ENCODE data around the gene LCOR.

DNA sequence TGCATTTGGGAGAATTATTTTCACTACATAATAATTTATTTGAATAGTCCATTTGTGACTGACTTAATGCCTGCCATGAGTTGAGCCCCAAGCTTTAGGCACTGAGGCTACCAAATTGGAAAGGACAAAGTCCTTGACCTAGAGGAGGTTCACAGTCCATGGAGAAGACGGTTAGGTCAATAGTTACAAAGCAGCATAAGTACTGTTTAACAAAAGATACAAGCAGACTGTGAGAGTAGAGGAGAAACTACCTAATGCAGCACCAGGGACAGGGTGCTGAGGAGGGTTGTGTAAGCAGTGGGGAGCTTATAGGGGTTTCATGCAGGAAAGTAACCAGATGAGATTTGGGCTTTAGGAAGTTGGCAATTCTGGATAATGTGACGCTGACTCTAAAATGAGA, 139.2 kb downstream of the LCOR start:
- TF ChIP-seq, protein P1, sequence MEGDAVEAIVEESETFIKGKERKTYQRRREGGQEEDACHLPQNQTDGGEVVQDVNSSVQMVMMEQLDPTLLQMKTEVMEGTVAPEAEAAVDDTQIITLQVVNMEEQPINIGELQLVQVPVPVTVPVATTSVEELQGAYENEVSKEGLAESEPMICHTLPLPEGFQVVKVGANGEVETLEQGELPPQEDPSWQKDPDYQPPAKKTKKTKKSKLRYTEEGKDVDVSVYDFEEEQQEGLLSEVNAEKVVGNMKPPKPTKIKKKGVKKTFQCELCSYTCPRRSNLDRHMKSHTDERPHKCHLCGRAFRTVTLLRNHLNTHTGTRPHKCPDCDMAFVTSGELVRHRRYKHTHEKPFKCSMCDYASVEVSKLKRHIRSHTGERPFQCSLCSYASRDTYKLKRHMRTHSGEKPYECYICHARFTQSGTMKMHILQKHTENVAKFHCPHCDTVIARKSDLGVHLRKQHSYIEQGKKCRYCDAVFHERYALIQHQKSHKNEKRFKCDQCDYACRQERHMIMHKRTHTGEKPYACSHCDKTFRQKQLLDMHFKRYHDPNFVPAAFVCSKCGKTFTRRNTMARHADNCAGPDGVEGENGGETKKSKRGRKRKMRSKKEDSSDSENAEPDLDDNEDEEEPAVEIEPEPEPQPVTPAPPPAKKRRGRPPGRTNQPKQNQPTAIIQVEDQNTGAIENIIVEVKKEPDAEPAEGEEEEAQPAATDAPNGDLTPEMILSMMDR (IDR thresholded peaks at IDR 0.05) = no peak
- TF ChIP-seq POLR2A (IDR thresholded peaks at IDR 0.05) = no peak
